K562 (cell line): ENCODE results near the gene PSMB7. TPM values are rescaled to one million over a fixed set of nuclear protein-coding genes. Genes with fewer than 3 reads are reported as not detected.

Experiments
- ATAC-seq: fragments of 200-7000 bp; cut with Tn5 transposase; 3 replicates; pipeline ENCODE4 v1.9.1; 2020; ENCODE audit warnings: moderate library complexity
- BruUV-seq: library from RNA; stranded (reverse); fragments of 400-500 nt; replicated peaks from 2 replicates; lab custom pipeline; 2021; lab: Mats Ljungman, UMichigan
- CTCF ChIA-PET: fragments of 300-600 bp; formaldehyde crosslinking; extraction: SDS; loops from one replicate; lab custom pipeline; 2021; ENCODE audit warnings: low intra/inter-chr PET ratio; lab: Yijun Ruan, JAX
- POLR2A ChIA-PET: fragments of 300-600, 350-650 bp; sonication (Branson Sonifier 250); formaldehyde crosslinking; extraction: SDS; loops from one replicate; lab custom pipeline; 2021; ENCODE audit warnings: antibody characterized with exemption, inconsistent platforms; lab: Yijun Ruan, JAX
- DNase-seq, 4 experiments: peaks; one replicate each; pipeline versions ENCODE4 v3.0.0 to v3.0.0-alpha.2; 2011 to 2018; ENCODE audit warnings: low spot score in 3 of 4, mixed read lengths in 3 of 4; ENCODE audit errors: extremely low read depth in 1 of 4
- FAIRE-seq: peaks from 2 replicates; lab custom pipeline; 2011; peaks lifted over from hg19 to GRCh38; lab: Jason Lieb, UNC
- H2AFZ ChIP-seq: 2 replicates; pipeline ENCODE4 v1.6.0; 2011; ENCODE audit warnings: low read depth, low read length, control low read depth, inconsistent platforms
- H3K27ac ChIP-seq: fragments of 200-600 bp; 3 replicates; pipeline ENCODE4 v1.8.0; 2011; ENCODE audit warnings: low read depth, mild to moderate bottlenecking, control low read depth, inconsistent platforms, low read length, moderate library complexity, mixed read lengths; ENCODE audit errors: extremely low read depth
- H3K27me3 ChIP-seq, 2 experiments: fragments of 300-600 bp in 1 of 2; 2 replicates in 1 of 2; 3 replicates in 1 of 2; pipeline versions ENCODE4 v1.6.0 to v1.8.0; 2011; ENCODE audit warnings: inconsistent platforms in 2 of 2, low read length in 2 of 2, mild to moderate bottlenecking in 1 of 2, mixed read lengths in 1 of 2, moderate library complexity in 1 of 2; ENCODE audit not compliant: control insufficient read depth in 2 of 2, insufficient read depth in 2 of 2
- H3K36me3 ChIP-seq: fragments of 300-600 bp; 3 replicates; pipeline ENCODE4 v1.8.0; 2011; ENCODE audit warnings: mild to moderate bottlenecking, low read length, inconsistent platforms; ENCODE audit not compliant: control insufficient read depth, insufficient read depth
- H3K4me1 ChIP-seq, 2 experiments: fragments of 200-600 bp in 1 of 2; replicated peaks in 1 of 2; 2 replicates in 1 of 2; 3 replicates in 1 of 2; pipeline versions ENCODE4 v1.5.1 to v1.8.0; 2011; ENCODE audit warnings: inconsistent platforms in 2 of 2, low read length in 2 of 2, mild to moderate bottlenecking in 1 of 2, mixed read lengths in 1 of 2, moderate library complexity in 1 of 2; ENCODE audit not compliant: control insufficient read depth in 2 of 2, insufficient read depth in 2 of 2
- H3K4me2 ChIP-seq: 2 replicates; pipeline ENCODE4 v1.6.1; 2011; ENCODE audit warnings: low read length, control low read depth, inconsistent platforms, mixed read lengths; ENCODE audit not compliant: insufficient read depth
- H3K4me3 ChIP-seq: fragments of 200-600 bp; sonication (generic), shearing (Covaris generic); 2 replicates; pipeline ENCODE4 v1.5.1; 2016; ENCODE audit warnings: control low read depth, inconsistent platforms
- H3K79me2 ChIP-seq: fragments of 200-600 bp; 3 replicates; pipeline ENCODE4 v1.8.0; 2011; ENCODE audit warnings: low read length, inconsistent platforms; ENCODE audit not compliant: control insufficient read depth, insufficient read depth
- H3K9ac ChIP-seq, 2 experiments: 2 replicates each; pipeline versions ENCODE4 v1.6.0 to v1.6.1; 2011; ENCODE audit warnings: low read depth in 2 of 2, low read length in 2 of 2, control low read depth in 1 of 2, inconsistent platforms in 1 of 2, mild to moderate bottlenecking in 1 of 2, mixed read lengths in 1 of 2; ENCODE audit not compliant: insufficient read depth in 1 of 2
- H3K9me1 ChIP-seq: one replicate; pipeline ENCODE4 v1.6.0; 2011; ENCODE audit warnings: inconsistent platforms, mild to moderate bottlenecking, low read length, moderate library complexity; ENCODE audit not compliant: control insufficient read depth, insufficient read depth
- H3K9me3 ChIP-seq: replicated peaks from 2 replicates; pipeline ENCODE4 v1.5.1; 2011; ENCODE audit warnings: low read depth, low read length, inconsistent platforms; ENCODE audit not compliant: control insufficient read depth, insufficient read depth
- H4K20me1 ChIP-seq: replicated peaks from 2 replicates; pipeline ENCODE4 v1.6.1; 2011; ENCODE audit warnings: low read length, inconsistent platforms, mixed read lengths; ENCODE audit not compliant: control insufficient read depth, insufficient read depth
- THAP7 ChIP-seq: fragments of 250-450 bp; sonication (Bioruptor Pico); IDR thresholded peaks from 2 replicates; pipeline ENCODE4 v1.5.0; 2021
- TSHZ1 ChIP-seq: fragments of 250-450 bp; sonication (Bioruptor Pico); IDR thresholded peaks from 2 replicates; pipeline ENCODE4 v1.4.0; 2020; ENCODE audit warnings: mild to moderate bottlenecking, moderate library complexity
- WGBS: fragments of 100-300 bp; shearing (Covaris generic); methylation state at CpG from one replicate; pipeline ENCODE4 v1.1.6; 2016; ENCODE audit warnings: low coverage, mixed read lengths; ENCODE audit not compliant: insufficient coverage; ENCODE audit errors: missing lambda C conversion rate; 5-methylcytosine and 5-hydroxymethylcytosine counted together
- in situ Hi-C: fragments of 300-500 bp; cut with MboI; formaldehyde crosslinking; loops from 4 replicates; pipeline ENCODE4 v1.15.0; 2018; ENCODE audit warnings: inconsistent platforms, mixed read lengths
- intact Hi-C: fragments of 100-400 bp; cut with micrococcal nuclease; formaldehyde crosslinking; loops from 2 replicates; pipeline ENCODE4 v1.14.2; 2022
- polyA plus RNA-seq, 8 experiments: library from polyadenylated mRNA; depleted of rRNA in 4 of 8; stranded (reverse) in 5 of 8; unstranded in 3 of 8; fragments of >200 nt; fragmentation: Nextera tagmentation in 2 of 8; fragmentation: Illumina TruSeq in 1 of 8; extraction: Ambion mirVana in 2 of 8; extraction: Trizol in 1 of 8; gene quantifications; 2 replicates each; pipeline versions ENCODE4 v1.2.1 to v1.2.3, GENCODE V29; 2011 to 2014; ENCODE audit warnings: inconsistent platforms in 1 of 8, missing spikeins in 1 of 8
- total RNA-seq, 7 experiments: library from RNA; depleted of rRNA in 6 of 7; stranded (reverse); fragments of >200 nt in 6 of 7; fragmentation: Illumina TruSeq in 2 of 7; extraction: Trizol in 2 of 7; gene quantifications; 2 replicates each; pipeline versions ENCODE4 v1.2.1 to v1.2.3, GENCODE V29; 2011 to 2021; ENCODE audit warnings: low replicate concordance in 1 of 7

PSMB7 gene
- total and polyA plus RNA-seq, 9 of the 15 experiments (the other 6 are each of a cell fraction or from before 2014, with no cell fraction given) = 321 to 978 (median 407) TPM

- H3K9me1 ChIP-seq = peaks cover 4% of the 10 kb centered on the region
- intact Hi-C loops = no loop called here
- WGBS = 51% methylated on average over 3 of the region's 3 CpGs
- TF ChIP-seq TSHZ1 (CRISPR knock-in tag) (no peak), THAP7 (no peak)
- H3K27me3 ChIP-seq = no peaks in the 10 kb centered on the region
- CTCF ChIA-PET = no interaction called here
- no peak overlapping the region for H3K27ac ChIP-seq
- no peak for DNase-seq
- ATAC-seq = peak; percentile 35; the same call in 2 of the 3 replicates
- H3K36me3 ChIP-seq = peaks cover 35% of the 10 kb centered on the region; the same call in 2 of the 3 replicates
- in situ Hi-C loops = no loop called here
- peaks cover 0 to 25% of the 10 kb centered on the region in 2 experiments; a peak in 4 of 5 replicates for H3K4me1 ChIP-seq
- POLR2A ChIA-PET = no interaction called here
- peaks cover 97% of the 10 kb centered on the region for H3K79me2 ChIP-seq
- no TSS peak for BruUV-seq
- H3K9ac ChIP-seq = no peak overlapping the region
- H4K20me1 ChIP-seq = peaks cover 32% of the 10 kb centered on the region
- H3K9me3 ChIP-seq = no peaks in the 10 kb centered on the region
- H3K4me3 ChIP-seq = no peak overlapping the region
- H2AFZ ChIP-seq = no peak overlapping the region
- no peak overlapping the region for H3K4me2 ChIP-seq
- no peak for FAIRE-seq
Observed at GRCh38 chr9:124368692-124369091, 46.5 kb downstream of the PSMB7 start.
